Measurements from ENCODE around the gene ARID1B. TPM values are rescaled to one million over a fixed set of nuclear protein-coding genes. Genes with fewer than 3 reads are reported as not detected.

The ARID1B gene
- total RNA-seq, 1 experiment from 2014 or later: 20.9 TPM

- no peaks in the 10 kb centered on the region for H3K36me3 ChIP-seq (replicated peaks; ENCODE audit: control insufficient read depth, insufficient read depth, low read length)
- no peak overlapping the region for H3K4me3 ChIP-seq (ENCODE audit: insufficient read depth, low read depth, low read length)
- H3K27me3 ChIP-seq (ENCODE audit: control insufficient read depth, insufficient read depth, low read length): no peaks in the 10 kb centered on the region
- DNase-seq: no peak
Measured at GRCh38 chr6:157098999-157099398, 321.8 kb downstream of the ARID1B start.

GRCh38 chr6:157099912-157100593, 322.9 kb downstream of the ARID1B start:
- Histone ChIP-seq H3K4me3 (ENCODE audit: insufficient read depth, low read depth, low read length) (no peak overlapping the region), H3K36me3 (replicated peaks; ENCODE audit: control insufficient read depth, insufficient read depth, low read length) (no peaks in the 10 kb centered on the region), H3K27me3 (ENCODE audit: control insufficient read depth, insufficient read depth, low read length) (no peaks in the 10 kb centered on the region)
- DNase-seq: no peak

GRCh38 chr6:157101166-157101565, 324.0 kb downstream of the ARID1B start:
- Histone ChIP-seq H3K27me3 (ENCODE audit: control insufficient read depth, insufficient read depth, low read length) (no peaks in the 10 kb centered on the region), H3K36me3 (replicated peaks; ENCODE audit: control insufficient read depth, insufficient read depth, low read length) (no peaks in the 10 kb centered on the region), H3K4me3 (ENCODE audit: insufficient read depth, low read depth, low read length) (no peak overlapping the region)
- no peak for DNase-seq

GRCh38 chr6:157104803-157105202, 327.6 kb downstream of the ARID1B start:
- DNase-seq: no peak
- Histone ChIP-seq H3K4me3 (ENCODE audit: insufficient read depth, low read depth, low read length) (no peak overlapping the region), H3K27me3 (ENCODE audit: control insufficient read depth, insufficient read depth, low read length) (no peaks in the 10 kb centered on the region), H3K36me3 (replicated peaks; ENCODE audit: control insufficient read depth, insufficient read depth, low read length) (no peaks in the 10 kb centered on the region)

- no peaks in the 10 kb centered on the region for H3K27me3 ChIP-seq (ENCODE audit: control insufficient read depth, insufficient read depth, low read length)
- H3K4me3 ChIP-seq (ENCODE audit: insufficient read depth, low read depth, low read length): no peak overlapping the region
- DNase-seq: no peak
Measured at GRCh38 chr6:157106487-157106886, 329.3 kb downstream of the ARID1B start.

GRCh38 chr6:157107571-157107914, 330.4 kb downstream of the ARID1B start:
- Histone ChIP-seq H3K27me3 (ENCODE audit: control insufficient read depth, insufficient read depth, low read length) (no peaks in the 10 kb centered on the region), H3K4me3 (ENCODE audit: insufficient read depth, low read depth, low read length) (no peak overlapping the region), H3K36me3 (replicated peaks; ENCODE audit: control insufficient read depth, insufficient read depth, low read length) (no peaks in the 10 kb centered on the region; the same call in 1 of the 2 replicates)
- DNase-seq: no peak

More at GRCh38 chr6:157106487-157106886, 329.3 kb downstream of the ARID1B start:
- H3K36me3 ChIP-seq (replicated peaks; ENCODE audit: control insufficient read depth, insufficient read depth, low read length): no peaks in the 10 kb centered on the region; the same call in 1 of the 2 replicates

- Histone ChIP-seq H3K36me3 (replicated peaks; ENCODE audit: control insufficient read depth, insufficient read depth, low read length) (no peaks in the 10 kb centered on the region; the same call in 1 of the 2 replicates), H3K4me3 (ENCODE audit: insufficient read depth, low read depth, low read length) (no peak overlapping the region), H3K27me3 (ENCODE audit: control insufficient read depth, insufficient read depth, low read length) (no peaks in the 10 kb centered on the region)
- no peak for DNase-seq
Measured at GRCh38 chr6:157107915-157108651, 330.9 kb downstream of the ARID1B start.

GRCh38 chr6:157108923-157109322, 331.7 kb downstream of the ARID1B start:
- no peak for DNase-seq
- Histone ChIP-seq H3K36me3 (replicated peaks; ENCODE audit: control insufficient read depth, insufficient read depth, low read length) (no peaks in the 10 kb centered on the region; the same call in 1 of the 2 replicates), H3K27me3 (ENCODE audit: control insufficient read depth, insufficient read depth, low read length) (no peaks in the 10 kb centered on the region), H3K4me3 (ENCODE audit: insufficient read depth, low read depth, low read length) (no peak overlapping the region)

- H3K27me3 ChIP-seq (ENCODE audit: control insufficient read depth, insufficient read depth, low read length): no peaks in the 10 kb centered on the region
- DNase-seq: no peak
- H3K4me3 ChIP-seq (ENCODE audit: insufficient read depth, low read depth, low read length): no peak overlapping the region
- no peaks in the 10 kb centered on the region; the same call in 1 of the 2 replicates for H3K36me3 ChIP-seq (replicated peaks; ENCODE audit: control insufficient read depth, insufficient read depth, low read length)
Measured at GRCh38 chr6:157110607-157111006, 333.4 kb downstream of the ARID1B start.

- Histone ChIP-seq H3K4me3 (ENCODE audit: insufficient read depth, low read depth, low read length) (no peak overlapping the region), H3K27me3 (ENCODE audit: control insufficient read depth, insufficient read depth, low read length) (no peaks in the 10 kb centered on the region), H3K36me3 (replicated peaks; ENCODE audit: control insufficient read depth, insufficient read depth, low read length) (no peaks in the 10 kb centered on the region; the same call in 1 of the 2 replicates)
- DNase-seq: no peak
Measured at GRCh38 chr6:157113389-157113788, 336.2 kb downstream of the ARID1B start.

GRCh38 chr6:157116426-157116825, 339.2 kb downstream of the ARID1B start:
- Histone ChIP-seq H3K4me3 (ENCODE audit: insufficient read depth, low read depth, low read length) (no peak overlapping the region), H3K36me3 (replicated peaks; ENCODE audit: control insufficient read depth, insufficient read depth, low read length) (no peaks in the 10 kb centered on the region), H3K27me3 (ENCODE audit: control insufficient read depth, insufficient read depth, low read length) (no peaks in the 10 kb centered on the region)
- DNase-seq: no peak

- Histone ChIP-seq H3K4me3 (ENCODE audit: insufficient read depth, low read depth, low read length) (no peak overlapping the region), H3K27me3 (ENCODE audit: control insufficient read depth, insufficient read depth, low read length) (no peaks in the 10 kb centered on the region), H3K36me3 (replicated peaks; ENCODE audit: control insufficient read depth, insufficient read depth, low read length) (no peaks in the 10 kb centered on the region)
- DNase-seq: no peak
Measured at GRCh38 chr6:157117431-157118095, 340.4 kb downstream of the ARID1B start.

GRCh38 chr6:157119502-157120027, 342.4 kb downstream of the ARID1B start:
- Histone ChIP-seq H3K27me3 (ENCODE audit: control insufficient read depth, insufficient read depth, low read length) (no peaks in the 10 kb centered on the region), H3K36me3 (replicated peaks; ENCODE audit: control insufficient read depth, insufficient read depth, low read length) (no peaks in the 10 kb centered on the region), H3K4me3 (ENCODE audit: insufficient read depth, low read depth, low read length) (no peak overlapping the region)
- DNase-seq: no peak

- no peaks in the 10 kb centered on the region for H3K36me3 ChIP-seq (replicated peaks; ENCODE audit: control insufficient read depth, insufficient read depth, low read length)
- no peaks in the 10 kb centered on the region for H3K27me3 ChIP-seq (ENCODE audit: control insufficient read depth, insufficient read depth, low read length)
- DNase-seq: no peak
Measured at GRCh38 chr6:157120534-157121232, 343.5 kb downstream of the ARID1B start.

More at GRCh38 chr6:157120534-157121232, 343.5 kb downstream of the ARID1B start:
- no peak overlapping the region for H3K4me3 ChIP-seq (ENCODE audit: insufficient read depth, low read depth, low read length)
